ENCODE data around the gene NLRP5.

Gene NLRP5

GRCh38 chr19:56097776-56098175, 111.2 kb downstream of the NLRP5 start:
- no peak for TF ChIP-seq CTCF (IDR thresholded peaks at IDR 0.05)

GRCh38 chr19:56098731-56099568, 112.4 kb downstream of the NLRP5 start:
- TF ChIP-seq CTCF (IDR thresholded peaks at IDR 0.05): no peak

- no peak for TF ChIP-seq CTCF (IDR thresholded peaks at IDR 0.05)
Observed at GRCh38 chr19:56099638-56100539, 113.3 kb downstream of the NLRP5 start.

GRCh38 chr19:56101095-56101494, 114.5 kb downstream of the NLRP5 start:
- TF ChIP-seq CTCF (IDR thresholded peaks at IDR 0.05): no peak

GRCh38 chr19:56101746-56102535, 115.4 kb downstream of the NLRP5 start:
- TF ChIP-seq CTCF (IDR thresholded peaks at IDR 0.05): no peak

GRCh38 chr19:56103027-56103614, 116.5 kb downstream of the NLRP5 start:
- no peak for TF ChIP-seq CTCF (IDR thresholded peaks at IDR 0.05)

- TF ChIP-seq CTCF (IDR thresholded peaks at IDR 0.05): no peak
Observed at GRCh38 chr19:56104423-56104822, 117.8 kb downstream of the NLRP5 start.
